Glomerular visceral epithelial cell (primary cell): ENCODE data around the gene MICAL3.
A peak's percentile ranks its signal among the peaks of the same experiment; 100 is the strongest.
"Not testable (repeated sequence)": the region's sequence is repeated elsewhere in the genome, so short reads cannot be mapped to it uniquely, and the experiment has no call there.

Experiments used
- DNase-seq: peaks from one replicate; pipeline ENCODE4 v3.0.0-alpha.2; 2016; ENCODE audit errors: extremely low spot score

MICAL3 gene

GRCh38 chr22:18059094-18059417 is 34.7 kb upstream of the MICAL3 start:
- no peak for DNase-seq

- DNase-seq, result no peak
Measured at GRCh38 chr22:18058371-18059093, 34.2 kb upstream of the MICAL3 start.

- peak; percentile 86 for DNase-seq
Measured at GRCh38 chr22:18057568-18058209, 33.3 kb upstream of the MICAL3 start.

GRCh38 chr22:18056807-18057474 is 32.6 kb upstream of the MICAL3 start:
- no peak for DNase-seq

- DNase-seq, result peak; percentile 46
Measured at GRCh38 chr22:18056161-18056666, 31.9 kb upstream of the MICAL3 start.

- no peak for DNase-seq
Measured at GRCh38 chr22:18055619-18056160, 31.3 kb upstream of the MICAL3 start.

- not testable (repeated sequence) for DNase-seq
Measured at GRCh38 chr22:18053216-18053946, 29.0 kb upstream of the MICAL3 start.

GRCh38 chr22:18051113-18051512 is 26.8 kb upstream of the MICAL3 start:
- not testable (repeated sequence) for DNase-seq

- no peak for DNase-seq
Measured at GRCh38 chr22:18050065-18050464, 25.7 kb upstream of the MICAL3 start.

- no peak for DNase-seq
Measured at GRCh38 chr22:18048441-18048898, 24.1 kb upstream of the MICAL3 start.

- no peak for DNase-seq
Measured at GRCh38 chr22:18048041-18048440, 23.7 kb upstream of the MICAL3 start.

GRCh38 chr22:18045794-18046193 is 21.4 kb upstream of the MICAL3 start:
- no peak for DNase-seq

- DNase-seq, result no peak
Measured at GRCh38 chr22:18044548-18045271, 20.3 kb upstream of the MICAL3 start.

- no peak for DNase-seq
Measured at GRCh38 chr22:18042685-18043084, 18.3 kb upstream of the MICAL3 start.

- not testable (repeated sequence) for DNase-seq
Measured at GRCh38 chr22:18040898-18041297, 16.5 kb upstream of the MICAL3 start.

GRCh38 chr22:18035751-18036150 is 11.4 kb upstream of the MICAL3 start:
- DNase-seq, result peak; percentile 80

- DNase-seq, result no peak
Measured at GRCh38 chr22:18034076-18034475, 9.7 kb upstream of the MICAL3 start.

- no peak for DNase-seq
Measured at GRCh38 chr22:18033204-18033998, 9.0 kb upstream of the MICAL3 start.

GRCh38 chr22:18032455-18033101 is 8.2 kb upstream of the MICAL3 start:
- peak; percentile 94 for DNase-seq
